Hepatocyte (in vitro differentiated cells): Measurements from ENCODE around the gene NCAPG.

ENCODE experiments used
- CTCF ChIP-seq: fragments of 200-600 bp; sonication (generic); IDR thresholded peaks from 2 replicates; pipeline ENCODE4 v1.5.1; 2016; ENCODE audit warnings: antibody characterized with exemption, mild to moderate bottlenecking; ENCODE audit not compliant: poor library complexity
- EZH2 ChIP-seq: fragments of 200-600 bp; sonication (generic); IDR thresholded peaks from 2 replicates; pipeline ENCODE4 v1.6.1; 2016; ENCODE audit warnings: antibody characterized with exemption, mild to moderate bottlenecking, borderline replicate concordance
- EZH2phosphoT487 ChIP-seq: fragments of 200-600 bp; sonication (generic); IDR thresholded peaks from one replicate; pipeline ENCODE4 v1.6.1; 2018; ENCODE audit warnings: antibody characterized with exemption, mild to moderate bottlenecking, low read depth, moderate library complexity; ENCODE audit not compliant: unreplicated experiment, severe bottlenecking

DNA sequence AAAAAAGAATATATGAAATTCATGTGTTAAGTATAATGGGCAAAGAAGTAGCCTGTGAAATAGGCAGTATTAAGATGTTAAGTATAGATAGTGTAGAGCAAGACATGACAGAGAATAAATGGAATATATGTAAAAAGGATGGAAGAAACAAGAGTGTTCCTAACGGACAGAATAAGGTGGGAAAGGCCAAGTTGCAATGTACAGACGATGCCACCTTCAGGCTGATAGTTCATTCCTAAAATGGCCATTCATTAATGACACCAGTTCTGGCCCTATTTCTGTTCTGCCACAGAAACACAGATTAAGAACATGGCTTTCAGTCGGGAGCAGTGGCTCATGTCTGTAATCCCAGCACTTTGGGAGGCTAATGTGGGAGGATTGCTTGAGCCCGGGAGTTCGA is 24.9 kb upstream of the NCAPG start:
- TF ChIP-seq CTCF, result no peak
- no peak for TF ChIP-seq EZH2
- TF ChIP-seq EZH2phosphoT487, result no peak
